HG03039 (cell line): Measurements from ENCODE around the gene OR11G2.
"Not testable (repeated sequence)": the region's sequence is repeated elsewhere in the genome, so short reads cannot be mapped to it uniquely, and the experiment has no call there.

Source experiments
- ATAC-seq: cut with Tn5 transposase; IDR thresholded peaks from one replicate; pipeline ENCODE4 v1.9.1; 2021; ENCODE audit warnings: mild to moderate bottlenecking, moderate library complexity; ENCODE audit not compliant: unreplicated experiment

Gene OR11G2, protein sequence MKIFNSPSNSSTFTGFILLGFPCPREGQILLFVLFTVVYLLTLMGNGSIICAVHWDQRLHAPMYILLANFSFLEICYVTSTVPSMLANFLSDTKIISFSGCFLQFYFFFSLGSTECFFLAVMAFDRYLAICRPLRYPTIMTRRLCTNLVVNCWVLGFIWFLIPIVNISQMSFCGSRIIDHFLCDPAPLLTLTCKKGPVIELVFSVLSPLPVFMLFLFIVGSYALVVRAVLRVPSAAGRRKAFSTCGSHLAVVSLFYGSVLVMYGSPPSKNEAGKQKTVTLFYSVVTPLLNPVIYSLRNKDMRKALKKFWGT

DNA sequence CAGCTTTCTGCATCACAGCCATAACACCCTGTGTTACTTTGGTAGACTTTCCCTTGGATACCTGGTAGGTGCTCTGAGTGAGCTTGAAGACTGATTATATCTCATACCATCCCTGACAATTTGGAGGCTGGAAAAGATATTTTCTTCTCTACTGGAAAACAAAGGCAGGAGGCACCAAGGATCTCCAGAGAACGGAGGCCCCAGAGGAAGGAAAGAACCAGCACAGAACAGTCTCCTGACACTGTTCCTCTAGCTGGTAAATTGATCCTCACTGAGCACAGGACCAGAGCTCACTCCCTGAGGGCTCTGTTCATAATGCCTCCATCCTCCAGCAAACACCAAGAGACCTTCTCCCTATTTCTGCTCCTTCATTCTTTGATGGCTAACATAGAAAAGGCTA, at the start of gene OR11G2:
TSS of gene OR11G2 (plus strand) at position 301 of the 400 bp plus-strand sequence. CDS start 6,542 bp downstream, outside the sequence.
- ATAC-seq = no peak

DNA sequence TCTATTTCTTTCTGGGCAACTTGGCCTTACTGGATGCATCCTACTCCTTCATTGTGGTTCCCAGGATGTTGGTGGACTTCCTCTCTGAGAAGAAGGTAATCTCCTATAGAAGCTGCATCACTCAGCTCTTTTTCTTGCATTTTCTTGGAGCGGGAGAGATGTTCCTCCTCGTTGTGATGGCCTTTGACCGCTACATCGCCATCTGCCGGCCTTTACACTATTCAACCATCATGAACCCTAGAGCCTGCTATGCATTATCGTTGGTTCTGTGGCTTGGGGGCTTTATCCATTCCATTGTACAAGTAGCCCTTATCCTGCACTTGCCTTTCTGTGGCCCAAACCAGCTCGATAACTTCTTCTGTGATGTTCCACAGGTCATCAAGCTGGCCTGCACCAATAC, 46.8 kb upstream of the OR11G2 start:
- ATAC-seq = no peak

DNA sequence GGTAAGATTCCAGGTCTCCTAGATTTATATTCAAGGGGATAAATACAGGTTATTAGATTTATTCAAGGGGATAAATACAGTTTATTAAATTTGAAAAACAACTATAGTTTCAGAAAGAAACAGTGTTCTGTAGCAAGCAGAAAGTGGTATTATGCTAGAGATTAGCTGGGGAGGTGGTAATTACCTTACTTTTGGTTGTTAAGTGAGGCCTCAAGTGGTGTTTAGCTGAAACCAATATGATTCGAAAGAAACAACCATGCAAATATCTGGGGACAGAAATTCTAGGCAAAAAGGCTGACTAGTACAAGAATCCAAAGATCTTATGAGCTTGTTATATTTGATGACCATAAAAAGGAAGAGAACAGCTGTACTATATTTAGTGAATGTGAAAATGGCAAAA, 45.9 kb upstream of the OR11G2 start:
- ATAC-seq = no peak

DNA sequence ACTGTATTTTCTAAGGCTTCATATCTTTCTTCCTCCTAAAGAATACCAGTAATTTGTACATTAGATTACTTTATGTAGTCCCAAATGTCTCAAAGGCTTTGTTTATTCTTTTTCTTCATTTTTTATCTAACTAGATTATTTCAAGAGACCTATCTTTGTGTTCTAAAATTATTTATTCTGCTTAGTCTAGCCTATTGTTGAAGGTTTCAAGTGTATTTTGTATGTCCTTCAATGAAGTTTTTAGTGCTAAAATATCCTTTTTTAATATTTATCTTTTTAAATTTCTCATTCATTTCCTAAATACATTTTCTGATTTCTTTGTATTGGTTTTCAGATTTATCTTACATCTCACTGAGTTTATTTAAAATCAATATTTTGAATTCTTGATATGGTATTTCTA, 26.2 kb upstream of the OR11G2 start:
- no peak for ATAC-seq

DNA sequence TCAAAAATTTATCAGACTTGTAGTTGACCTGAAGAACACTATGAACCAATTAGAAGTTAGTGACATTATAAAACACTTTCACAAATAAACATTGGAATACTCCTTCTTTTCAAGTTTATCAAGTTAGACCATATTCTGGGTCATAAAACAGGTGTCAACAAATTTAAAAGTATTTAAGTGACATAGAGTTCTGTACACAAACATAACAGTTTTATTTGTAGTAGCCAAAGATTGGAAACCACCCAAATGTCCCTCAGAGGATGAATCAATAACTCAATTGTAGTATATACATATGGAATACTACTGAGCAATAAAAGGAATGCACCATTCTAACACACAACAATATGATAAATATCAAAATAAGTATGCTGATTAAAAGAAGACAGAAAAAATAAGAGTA, 23.6 kb upstream of the OR11G2 start:
- no peak for ATAC-seq

DNA sequence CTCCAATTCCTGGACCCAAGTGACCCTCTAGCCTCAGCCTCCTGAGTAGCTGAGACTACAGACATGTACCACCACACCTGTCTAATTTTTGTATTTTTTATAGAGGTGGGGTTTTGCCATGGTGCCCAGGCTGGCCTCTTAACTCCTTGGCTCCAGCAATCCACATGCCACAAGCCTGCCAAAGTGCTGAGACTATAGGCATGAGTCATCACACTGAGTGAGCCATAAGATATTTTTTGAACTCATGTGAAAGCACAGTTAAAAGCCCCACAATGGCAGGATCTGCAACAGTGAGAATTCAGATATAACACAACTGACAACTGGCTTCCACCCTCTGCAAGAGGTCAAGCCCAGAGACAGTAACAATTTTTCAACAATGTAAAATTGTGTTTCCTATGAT, 20.8 kb upstream of the OR11G2 start:
- not testable (repeated sequence) for ATAC-seq

DNA sequence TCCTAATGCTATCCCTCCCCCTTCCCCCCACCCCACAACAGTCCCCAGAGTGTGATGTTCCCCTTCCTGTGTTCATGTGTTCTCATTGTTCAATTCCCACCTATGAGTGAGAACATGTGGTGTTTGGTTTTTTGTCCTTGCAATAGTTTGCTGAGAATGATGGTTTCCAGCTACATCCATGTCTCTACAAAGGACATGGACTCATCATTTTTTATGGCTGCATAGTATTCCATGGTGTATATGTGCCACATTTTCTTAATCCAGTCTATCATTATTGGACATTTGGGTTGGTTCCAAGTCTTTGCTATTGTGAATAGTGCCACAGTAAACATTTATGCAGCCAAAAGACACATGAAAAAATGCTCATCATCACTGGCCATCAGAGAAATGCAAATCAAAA, 16.5 kb upstream of the OR11G2 start:
- not testable (repeated sequence) for ATAC-seq

DNA sequence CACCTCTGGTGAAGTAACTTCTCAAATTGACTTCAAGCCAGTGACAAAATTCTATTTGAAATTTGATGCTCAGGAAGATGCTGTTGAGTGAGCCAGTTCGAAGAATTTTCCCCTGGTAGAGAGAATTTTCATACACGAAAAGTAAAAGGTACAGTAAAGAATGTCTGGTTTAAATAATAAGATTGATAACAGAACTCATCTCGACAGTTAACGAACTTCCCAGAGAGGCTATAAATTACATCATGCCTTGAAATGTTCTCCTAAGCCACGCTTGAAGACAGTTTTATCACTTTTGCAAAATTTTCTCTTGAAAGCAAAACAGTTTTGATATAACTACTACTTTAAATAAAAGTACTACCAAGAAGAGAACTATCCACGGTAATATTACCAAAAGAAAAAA, 14.4 kb upstream of the OR11G2 start:
- no peak for ATAC-seq

DNA sequence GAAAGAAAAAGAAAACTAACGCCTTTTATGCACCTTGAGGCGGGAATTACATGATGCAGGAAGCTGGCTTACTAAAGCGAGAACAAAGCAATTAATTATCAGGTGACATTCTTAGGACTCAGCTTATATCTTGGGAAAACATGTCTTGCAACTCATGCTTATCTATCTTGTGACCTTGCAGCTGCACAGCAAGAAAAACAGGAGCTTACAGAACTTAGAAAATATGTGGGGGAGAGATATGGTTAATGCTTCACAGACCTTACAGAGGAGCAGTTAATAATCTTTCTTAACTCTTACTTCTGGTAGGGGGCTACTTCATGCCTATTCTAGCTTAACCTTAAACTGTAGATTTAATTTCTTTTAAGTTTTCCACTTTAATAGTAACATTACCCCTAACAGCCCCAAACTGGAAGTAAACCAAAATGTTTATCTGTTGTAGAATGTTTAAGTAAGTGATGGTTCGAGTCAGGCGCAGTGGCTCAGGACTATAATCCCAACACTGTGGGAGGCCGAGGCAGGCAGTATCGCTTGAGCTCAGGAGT, 13.2 kb upstream of the OR11G2 start:
- no peak for ATAC-seq

DNA sequence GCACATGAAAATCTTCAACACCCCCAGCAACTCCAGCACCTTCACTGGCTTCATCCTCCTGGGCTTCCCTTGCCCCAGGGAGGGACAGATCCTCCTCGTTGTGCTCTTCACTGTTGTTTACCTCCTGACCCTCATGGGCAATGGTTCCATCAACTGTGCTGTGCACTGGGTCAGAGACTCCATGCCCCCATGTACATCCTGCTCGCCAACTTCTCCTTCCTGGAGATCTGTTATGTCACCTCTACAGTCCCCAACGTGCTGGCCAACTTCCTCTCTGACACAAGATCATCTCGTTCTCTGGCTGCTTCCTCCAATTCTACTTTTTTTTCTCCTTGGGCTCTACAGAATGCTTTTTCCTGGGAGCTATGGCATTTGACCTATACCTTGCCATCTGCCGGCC, 11.5 kb upstream of the OR11G2 start:
- no peak for ATAC-seq

DNA sequence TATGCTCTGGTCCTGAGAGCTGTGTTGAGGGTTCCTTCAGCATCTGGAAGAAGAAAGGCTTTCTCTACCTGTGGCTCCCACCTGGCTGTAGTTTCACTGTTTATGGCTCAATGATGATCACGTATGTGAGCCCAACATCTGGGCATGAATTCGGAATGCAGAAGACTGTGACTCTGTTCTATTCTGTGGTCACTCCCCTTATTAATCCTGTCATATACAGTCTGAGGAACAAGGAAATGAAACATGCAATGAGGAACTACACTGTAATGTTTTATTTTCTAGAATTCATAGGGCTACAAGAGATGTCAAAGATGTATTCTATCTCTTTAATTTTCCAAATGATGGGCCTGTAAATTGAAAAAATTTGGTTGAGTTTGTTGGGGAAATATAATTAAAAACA, 10.8 kb upstream of the OR11G2 start:
- no peak for ATAC-seq

DNA sequence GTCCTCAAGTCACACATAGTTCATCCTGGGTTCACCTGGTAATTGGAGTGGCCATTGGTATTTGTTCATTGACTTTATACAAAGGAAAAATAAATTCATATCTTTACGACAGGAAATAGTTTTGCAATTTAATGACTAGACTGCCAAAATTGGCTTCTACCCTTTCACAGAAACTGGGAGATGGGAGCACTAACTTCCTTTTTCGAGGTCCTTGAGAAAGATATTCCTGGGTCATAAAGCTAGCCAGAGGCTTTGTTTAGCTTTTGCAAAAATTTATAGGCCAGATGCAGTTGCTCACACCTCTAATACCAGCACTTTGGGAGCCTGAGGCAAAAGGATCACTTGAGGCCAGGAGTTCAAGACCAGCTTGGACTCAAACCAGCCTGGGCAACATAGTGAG, 10.2 kb upstream of the OR11G2 start:
- ATAC-seq = no peak

DNA sequence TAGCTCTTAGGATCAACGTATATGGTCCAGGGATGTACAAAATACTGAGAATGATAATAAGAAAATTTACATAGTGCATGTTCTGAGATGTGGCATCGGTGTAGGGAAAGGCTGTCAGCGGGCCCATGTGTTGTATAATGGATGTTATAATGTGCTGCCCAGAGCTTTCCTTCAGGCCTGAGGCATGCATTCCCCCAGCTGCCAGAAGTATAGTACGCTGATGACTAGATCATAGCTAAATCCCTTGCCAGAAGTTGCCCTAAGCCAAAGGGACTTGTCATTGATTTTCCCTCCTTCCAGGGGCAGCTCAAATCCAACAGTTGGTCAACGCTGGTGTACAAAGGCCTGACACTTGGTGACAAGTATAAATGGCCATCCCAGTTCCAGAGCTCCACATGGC, 6.5 kb upstream of the OR11G2 start:
- no peak for ATAC-seq

DNA sequence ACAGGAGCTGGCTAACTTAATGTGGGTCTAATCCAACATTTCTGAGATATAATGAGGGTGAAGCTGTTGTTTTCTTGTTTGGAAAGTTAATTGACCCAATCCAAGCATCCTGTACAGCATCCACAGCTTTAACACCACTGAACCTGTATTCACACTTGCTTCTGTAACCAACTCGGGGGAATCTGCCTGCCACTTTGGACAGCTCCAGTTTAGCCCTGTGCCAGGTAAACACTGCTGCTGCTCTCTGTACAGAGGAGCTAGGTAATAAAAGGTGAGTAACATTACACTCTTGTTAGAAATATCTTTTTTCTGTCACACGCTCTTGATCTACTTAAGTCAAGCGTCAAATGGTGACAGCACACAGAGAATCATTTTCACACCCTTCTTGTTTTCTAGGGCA, 700 bp downstream of the OR11G2 start:
- no peak for ATAC-seq

DNA sequence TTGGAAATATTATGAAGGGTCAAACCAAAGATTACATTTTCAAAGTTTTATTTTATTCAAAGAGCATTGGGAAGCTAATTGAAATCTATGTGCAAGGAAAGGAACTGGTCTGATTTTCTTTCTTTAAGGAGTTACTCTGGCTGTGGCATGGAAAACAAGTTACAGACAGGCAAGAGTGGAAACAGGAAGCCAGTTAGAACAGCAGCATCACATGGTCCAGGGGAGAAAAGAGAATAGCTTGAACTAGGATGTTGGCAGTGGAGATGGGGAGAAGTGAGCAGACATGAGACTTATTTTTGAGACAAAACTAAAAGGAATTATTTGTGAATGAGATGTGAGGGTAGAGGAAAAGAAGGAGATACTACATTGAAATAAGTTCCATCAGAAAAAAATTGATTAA, 3.4 kb downstream of the OR11G2 start:
- ATAC-seq = no peak

DNA sequence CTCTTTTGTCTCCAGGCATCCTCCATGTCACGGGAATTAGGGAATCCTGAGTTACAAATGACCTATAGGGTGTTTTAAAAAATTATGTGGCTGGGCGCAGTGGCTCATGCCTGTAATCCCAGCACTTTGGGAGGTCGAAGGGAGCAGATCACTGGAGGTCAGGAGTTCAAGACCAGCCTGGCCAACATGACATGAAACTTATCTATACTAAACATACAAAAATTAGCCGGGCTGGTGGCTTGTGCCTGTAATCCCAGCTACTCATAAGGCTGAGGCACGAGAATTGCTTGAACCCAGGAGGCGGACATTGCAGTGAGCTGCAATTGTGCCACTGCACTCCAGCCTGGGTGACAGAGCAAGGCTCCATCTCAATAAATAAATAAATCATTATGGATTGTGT, 4.5 kb downstream of the OR11G2 start:
- not testable (repeated sequence) for ATAC-seq

DNA sequence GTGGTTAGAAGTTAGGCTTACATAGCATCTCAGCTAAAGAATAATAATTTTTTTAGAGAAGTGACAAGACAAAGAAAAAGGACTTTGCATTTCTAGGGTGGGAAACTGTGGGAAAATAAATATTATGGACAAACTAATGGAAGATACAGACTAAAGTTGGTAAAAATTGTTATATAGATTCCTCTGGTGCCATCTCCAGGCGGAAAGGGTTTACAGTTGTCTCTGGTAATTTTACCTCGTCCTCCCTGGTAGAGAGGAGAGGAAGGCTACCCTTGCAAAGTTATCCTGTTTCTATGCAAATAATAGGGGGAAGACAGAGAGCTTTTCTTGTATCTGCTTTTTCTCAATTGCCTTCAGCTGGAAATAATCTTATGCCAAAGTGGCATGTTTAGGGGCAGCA, 5.2 kb downstream of the OR11G2 start:
- no peak for ATAC-seq

DNA sequence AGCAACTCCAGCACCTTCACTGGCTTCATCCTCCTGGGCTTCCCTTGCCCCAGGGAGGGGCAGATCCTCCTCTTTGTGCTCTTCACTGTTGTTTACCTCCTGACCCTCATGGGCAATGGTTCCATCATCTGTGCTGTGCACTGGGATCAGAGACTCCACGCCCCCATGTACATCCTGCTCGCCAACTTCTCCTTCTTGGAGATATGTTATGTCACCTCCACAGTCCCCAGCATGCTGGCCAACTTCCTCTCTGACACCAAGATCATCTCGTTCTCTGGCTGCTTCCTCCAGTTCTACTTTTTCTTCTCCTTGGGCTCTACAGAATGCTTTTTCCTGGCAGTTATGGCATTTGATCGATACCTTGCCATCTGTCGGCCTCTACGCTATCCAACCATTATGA, 6.8 kb downstream of the OR11G2 start:
- ATAC-seq = no peak

DNA sequence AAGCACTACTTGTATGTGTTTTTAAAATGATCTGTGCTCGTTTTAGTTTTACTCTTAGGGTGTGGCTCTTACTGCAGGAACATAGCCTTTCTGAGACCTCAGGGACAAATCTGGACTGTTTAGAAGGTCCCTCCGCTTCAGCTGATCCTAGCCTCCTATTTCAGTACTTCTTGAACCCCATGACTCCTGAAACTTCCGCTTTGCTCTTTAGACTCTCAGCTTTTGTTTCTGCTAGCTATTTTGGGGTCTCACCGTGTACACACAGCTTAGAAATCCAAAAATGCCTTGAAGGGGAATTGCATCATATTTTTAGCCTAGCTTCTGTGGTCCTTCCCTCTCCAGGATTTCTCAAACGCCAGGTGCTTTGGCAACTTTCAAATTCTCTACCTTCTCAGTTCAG, 8.3 kb downstream of the OR11G2 start:
- ATAC-seq = no peak

DNA sequence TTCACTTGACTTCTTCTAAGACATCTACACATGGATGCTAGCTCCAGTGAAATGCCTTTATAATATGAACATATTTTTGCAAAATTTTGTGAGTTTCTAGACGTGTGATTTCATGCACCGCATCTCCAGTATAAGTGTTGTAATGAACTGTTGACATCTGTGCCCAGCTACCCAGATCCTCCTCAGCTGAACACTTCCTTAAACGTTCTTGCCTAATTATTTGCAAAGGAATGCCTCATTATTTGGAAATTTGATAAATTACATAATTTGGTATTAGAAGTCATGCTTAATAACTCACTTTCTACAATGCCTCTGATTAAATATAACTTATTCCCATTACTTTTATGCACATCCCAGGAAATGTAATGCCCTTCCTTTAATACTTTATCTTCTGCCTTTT, 14.0 kb downstream of the OR11G2 start:
- ATAC-seq = no peak

DNA sequence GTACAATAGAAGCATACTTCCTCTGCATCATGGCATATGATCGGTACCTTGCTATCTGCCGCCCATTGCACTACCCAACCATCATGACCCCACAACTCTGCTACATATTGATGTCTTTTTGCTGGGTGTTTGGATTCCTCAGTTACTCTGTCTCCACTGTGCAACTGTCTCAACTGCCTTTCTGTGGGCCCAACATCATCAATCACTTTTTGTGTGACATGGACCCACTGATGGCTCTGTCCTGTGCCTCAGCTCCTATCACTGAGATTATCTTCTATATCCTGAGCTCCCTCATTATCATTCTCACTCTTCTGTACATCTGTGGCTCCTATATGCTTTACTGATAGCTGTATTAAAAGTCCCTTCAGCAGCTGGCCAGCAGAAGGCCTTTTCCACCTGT, 18.9 kb downstream of the OR11G2 start:
- ATAC-seq = no peak

DNA sequence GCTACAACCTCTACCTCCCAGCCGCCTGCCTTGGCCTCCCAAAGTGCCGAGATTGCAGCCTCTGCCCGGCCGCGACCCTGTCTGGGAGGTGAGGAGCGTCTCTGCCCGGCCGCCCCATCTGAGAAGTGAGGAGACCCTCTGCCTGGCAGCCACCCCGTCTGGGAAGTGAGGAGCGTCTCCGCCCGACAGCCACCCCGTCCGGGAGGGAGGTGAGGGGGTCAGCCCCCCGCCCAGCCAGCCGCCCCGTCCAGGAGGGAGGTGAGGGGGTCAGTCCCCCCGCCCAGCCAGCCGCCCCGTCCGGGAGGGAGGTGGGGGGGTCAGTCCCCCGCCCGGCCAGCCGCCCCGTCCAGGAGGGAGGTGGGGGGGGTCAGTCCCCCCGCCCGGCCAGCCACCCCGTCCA, 21.7 kb downstream of the OR11G2 start:
- not testable (repeated sequence) for ATAC-seq

DNA sequence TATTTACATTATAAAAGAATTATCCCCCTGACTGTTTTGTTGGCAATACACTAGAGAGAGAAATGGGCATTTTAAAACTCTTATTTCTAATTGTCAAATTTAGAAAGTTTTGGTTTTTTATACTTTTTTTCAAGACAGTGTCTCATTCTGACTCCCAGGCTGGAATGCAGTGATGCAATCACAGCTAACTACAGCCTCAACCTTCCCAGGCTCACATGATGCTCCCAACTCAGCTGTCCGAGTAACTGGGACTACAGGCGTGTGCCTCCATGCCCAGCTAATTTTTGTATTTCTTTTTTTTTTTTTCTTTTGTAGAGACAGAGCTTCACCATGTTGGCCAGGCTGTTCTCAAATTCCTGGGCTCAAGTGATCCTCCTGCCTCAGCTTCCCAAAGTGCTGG, 24.5 kb downstream of the OR11G2 start:
- no peak for ATAC-seq
